ENCODE measurements around the gene KCNQ1.

DNA sequence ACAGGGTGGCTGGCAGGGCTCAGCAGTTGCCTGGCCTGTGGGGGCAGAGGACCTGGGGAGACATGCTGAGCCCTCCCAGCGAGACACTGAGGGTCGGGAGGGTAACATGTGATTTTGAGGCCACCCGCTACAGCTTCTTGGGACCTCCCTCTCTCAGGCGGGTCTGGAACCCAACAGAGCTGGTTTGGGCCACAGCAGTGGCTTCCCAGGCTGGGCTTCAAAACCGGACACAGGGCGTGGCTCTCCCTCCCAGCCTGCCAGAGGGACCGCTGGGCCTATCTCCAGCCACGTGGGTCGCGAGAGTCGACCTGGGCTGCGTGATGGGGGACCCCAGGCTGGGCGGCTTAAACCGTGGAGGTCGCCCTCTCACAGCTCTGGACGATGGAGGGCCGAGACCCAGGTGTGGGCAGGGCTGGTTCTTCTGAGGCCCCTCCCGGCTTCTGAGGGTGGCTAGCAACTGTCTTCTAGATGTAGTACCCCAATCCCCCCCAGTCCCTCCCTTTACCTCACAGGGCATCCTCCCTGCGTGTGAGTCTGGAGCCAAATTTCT lies 91.7 kb downstream of the KCNQ1 start:
- TF ChIP-seq EZH2 (IDR thresholded peaks at IDR 0.05; ENCODE audit: borderline replicate concordance, low read depth, low read length, severe bottlenecking) (no peak), POLR2AphosphoS5 (IDR thresholded peaks at IDR 0.05; ENCODE audit: insufficient read depth, low read depth, low read length) (no peak), MAX (IDR thresholded peaks at IDR 0.05; ENCODE audit: insufficient read depth, insufficient read length) (no peak), POLR2A (IDR thresholded peaks at IDR 0.05; ENCODE audit: low read depth, low read length) (no peak), JUN (IDR thresholded peaks at IDR 0.05; ENCODE audit: borderline replicate concordance, insufficient read depth, insufficient read length, low read depth) (no peak), FOS (IDR thresholded peaks at IDR 0.05; ENCODE audit: borderline replicate concordance, insufficient read depth, low read length) (no peak), MYC (IDR thresholded peaks at IDR 0.05; ENCODE audit: low read depth, low read length) (no peak), GATA2 (IDR thresholded peaks at IDR 0.05; ENCODE audit: insufficient read depth, insufficient read length, low read depth, low read length) (no peak)
- TF ChIP-seq, protein P1, sequence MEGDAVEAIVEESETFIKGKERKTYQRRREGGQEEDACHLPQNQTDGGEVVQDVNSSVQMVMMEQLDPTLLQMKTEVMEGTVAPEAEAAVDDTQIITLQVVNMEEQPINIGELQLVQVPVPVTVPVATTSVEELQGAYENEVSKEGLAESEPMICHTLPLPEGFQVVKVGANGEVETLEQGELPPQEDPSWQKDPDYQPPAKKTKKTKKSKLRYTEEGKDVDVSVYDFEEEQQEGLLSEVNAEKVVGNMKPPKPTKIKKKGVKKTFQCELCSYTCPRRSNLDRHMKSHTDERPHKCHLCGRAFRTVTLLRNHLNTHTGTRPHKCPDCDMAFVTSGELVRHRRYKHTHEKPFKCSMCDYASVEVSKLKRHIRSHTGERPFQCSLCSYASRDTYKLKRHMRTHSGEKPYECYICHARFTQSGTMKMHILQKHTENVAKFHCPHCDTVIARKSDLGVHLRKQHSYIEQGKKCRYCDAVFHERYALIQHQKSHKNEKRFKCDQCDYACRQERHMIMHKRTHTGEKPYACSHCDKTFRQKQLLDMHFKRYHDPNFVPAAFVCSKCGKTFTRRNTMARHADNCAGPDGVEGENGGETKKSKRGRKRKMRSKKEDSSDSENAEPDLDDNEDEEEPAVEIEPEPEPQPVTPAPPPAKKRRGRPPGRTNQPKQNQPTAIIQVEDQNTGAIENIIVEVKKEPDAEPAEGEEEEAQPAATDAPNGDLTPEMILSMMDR (IDR thresholded peaks at IDR 0.05; ENCODE audit: extremely low read depth in 1 of 2, insufficient read depth in 1 of 2, low read depth in 1 of 2, low read length in 2 of 2) = no peak
